Spinal cord (tissue), 10 donors: ENCODE measurements around the gene MMP27. TPM values are rescaled to one million over a fixed set of nuclear protein-coding genes. Genes with fewer than 3 reads are reported as not detected.

ENCODE experiments used
- DNase-seq, 6 donors: peaks; one replicate each; pipeline versions ENCODE4 v3.0.0 to v3.0.0-alpha.2; 2013 to 2015; ENCODE audit warnings: low spot score in 6 of 6, low read depth in 4 of 6
- H3K27ac ChIP-seq: one replicate; pipeline ENCODE4 v1.5.1; 2013; ENCODE audit warnings: low read depth, low read length, control low read depth
- H3K27me3 ChIP-seq: one replicate; pipeline ENCODE4 v1.6.1; 2013; ENCODE audit warnings: low read length; ENCODE audit not compliant: control insufficient read depth, insufficient read depth
- H3K36me3 ChIP-seq: one replicate; pipeline ENCODE4 v1.6.1; 2013; ENCODE audit warnings: low read length; ENCODE audit not compliant: control insufficient read depth, insufficient read depth
- H3K4me1 ChIP-seq: one replicate; pipeline ENCODE4 v1.6.1; 2013; ENCODE audit warnings: low read length; ENCODE audit not compliant: control insufficient read depth, insufficient read depth
- H3K4me3 ChIP-seq: one replicate; pipeline ENCODE4 v1.5.1; 2013; ENCODE audit warnings: low read depth, low read length, control low read depth
- H3K9me3 ChIP-seq: one replicate; pipeline ENCODE4 v1.6.1; 2013; ENCODE audit warnings: low read length; ENCODE audit not compliant: control insufficient read depth, insufficient read depth
- WGBS: methylation state at CpG from one replicate; pipeline ENCODE4 v1.1.5; 2013; ENCODE audit warnings: missing lambda C conversion rate; ENCODE audit not compliant: insufficient coverage; 5-methylcytosine and 5-hydroxymethylcytosine counted together
- polyA plus RNA-seq, 2 donors: library from polyadenylated mRNA; unstranded; fragments of 120-200 nt; gene quantifications; one replicate each; pipeline ENCODE4 v1.2.1, GENCODE V29; 2013; ENCODE audit not compliant: insufficient read length in 2 of 2
- total RNA-seq, 2 donors: library from RNA; depleted of rRNA in 1 of 2; stranded (reverse); fragments of 120-200 nt in 1 of 2; fragments of >200 nt in 1 of 2; gene quantifications; one replicate each; pipeline versions ENCODE4 v1.2.3 to v1.2.4, GENCODE V29; 2013 to 2014
- donor health status: healthy.

Gene MMP27
- total and polyA plus RNA-seq, 4 donors = not detected

DNA sequence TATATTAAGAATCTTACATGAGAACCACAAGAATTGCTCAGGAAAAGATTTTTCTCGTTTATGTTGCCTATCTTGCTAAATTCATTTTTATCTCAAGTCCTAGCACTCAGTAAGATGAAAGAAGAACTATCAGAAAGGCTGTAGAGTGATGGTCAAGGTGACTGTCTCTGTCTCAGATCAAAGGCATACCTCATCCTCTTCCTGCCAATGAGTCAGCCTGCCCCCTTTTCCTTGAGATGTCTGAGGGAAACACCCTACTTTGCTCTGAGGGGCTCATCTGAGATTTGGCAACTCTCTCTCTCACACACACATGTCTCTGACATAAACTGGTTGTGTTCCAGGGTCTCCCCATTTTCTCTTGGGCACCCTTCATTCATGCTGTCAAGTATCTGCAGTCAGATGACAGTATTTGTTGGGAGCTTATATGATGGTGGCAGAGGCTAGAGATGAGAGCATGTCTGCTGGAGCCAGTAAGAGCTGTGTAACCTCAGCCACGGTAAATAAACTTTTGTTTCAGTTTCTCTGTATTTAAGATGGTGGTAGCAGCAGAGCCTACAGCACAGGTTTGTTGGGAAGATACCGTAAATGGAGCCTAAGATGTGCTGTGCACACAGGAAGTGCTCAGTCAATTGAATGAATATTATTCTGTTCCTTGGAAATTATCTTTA is 1.6 kb downstream of the MMP27 start:
- H3K4me3 ChIP-seq = no peak overlapping the region
- no peak for DNase-seq
- H3K4me1 ChIP-seq = no peaks in the 10 kb centered on the region
- 79% methylated on average over 2 of the region's 3 CpGs for WGBS
- H3K36me3 ChIP-seq = no peaks in the 10 kb centered on the region
- no peaks in the 10 kb centered on the region for H3K9me3 ChIP-seq
- no peak overlapping the region for H3K27ac ChIP-seq
- no peaks in the 10 kb centered on the region for H3K27me3 ChIP-seq

DNA sequence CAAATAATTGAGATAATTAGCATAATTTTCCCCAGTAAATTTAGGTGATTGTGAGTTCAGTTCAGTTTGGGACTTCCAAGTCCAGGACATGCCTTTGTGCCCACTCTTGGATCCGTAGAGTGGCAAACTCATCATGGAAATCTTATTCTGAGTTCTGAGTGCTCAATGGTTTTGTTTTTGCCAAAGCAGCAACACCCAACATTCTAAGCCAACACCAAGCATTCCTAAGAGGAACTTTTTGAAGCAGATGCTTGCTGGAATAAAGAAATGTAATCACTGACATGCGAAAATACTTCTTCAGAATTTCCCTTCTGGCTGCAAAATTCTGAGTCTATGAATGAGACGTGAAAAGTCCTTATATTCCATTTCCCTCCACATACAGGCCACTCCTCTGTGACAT is 10.4 kb downstream of the MMP27 start:
- peak in 1 of 6 donors; percentile 4 for DNase-seq
- Histone ChIP-seq H3K27ac (no peak overlapping the region), H3K36me3 (no peaks in the 10 kb centered on the region), H3K4me1 (no peaks in the 10 kb centered on the region), H3K9me3 (no peaks in the 10 kb centered on the region), H3K4me3 (no peak overlapping the region), H3K27me3 (no peaks in the 10 kb centered on the region)
- WGBS = 100% methylated on average over 1 of the region's 3 CpGs

DNA sequence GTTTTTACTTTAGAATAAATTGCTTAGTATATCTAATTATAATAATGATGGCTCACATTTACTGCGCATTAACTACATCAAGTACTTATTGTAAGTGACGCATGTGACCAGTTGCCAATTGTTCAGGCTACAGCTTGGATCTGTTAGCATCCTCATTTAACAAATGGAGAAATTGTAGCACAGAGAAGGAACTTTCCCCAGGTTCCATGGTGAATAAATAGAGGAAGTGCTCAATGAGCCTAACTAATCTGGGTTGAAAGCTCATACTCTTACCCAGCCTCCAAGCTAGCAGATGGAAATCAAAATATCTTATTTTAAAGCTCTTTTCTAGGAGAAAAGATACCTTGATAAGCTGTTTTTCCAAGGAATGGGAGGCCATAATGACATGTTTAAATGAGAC is 19.8 kb downstream of the MMP27 start:
- no peaks in the 10 kb centered on the region for H3K36me3 ChIP-seq
- no CpG with 5 or more reads among the region's 2 CpGs for WGBS
- no peak for DNase-seq

DNA sequence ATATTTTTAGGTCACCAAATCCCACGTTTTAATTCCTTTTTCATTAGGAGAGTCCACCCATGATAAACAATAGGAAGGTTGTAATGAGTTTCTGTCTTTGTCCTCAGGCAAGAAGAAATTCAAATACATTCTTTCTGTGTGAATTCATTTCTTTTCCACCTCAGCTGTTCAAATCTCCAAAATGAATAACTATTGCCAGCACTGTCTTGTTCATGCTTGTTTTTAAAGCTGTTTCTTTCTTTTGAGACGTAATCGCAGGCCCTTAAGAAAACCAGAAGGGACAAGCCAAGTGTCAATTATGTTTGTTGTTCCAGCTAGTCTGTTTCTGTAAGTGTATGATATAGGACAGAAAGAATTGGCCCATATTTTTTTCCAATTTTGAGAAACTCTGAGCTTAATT is 20.2 kb downstream of the MMP27 start:
- DNase-seq = peak in 1 of 6 donors; percentile 27
- H3K36me3 ChIP-seq = no peaks in the 10 kb centered on the region
- H3K4me3 ChIP-seq = no peak overlapping the region
- no peaks in the 10 kb centered on the region for H3K4me1 ChIP-seq
- H3K27me3 ChIP-seq = no peaks in the 10 kb centered on the region
- no peaks in the 10 kb centered on the region for H3K9me3 ChIP-seq
- WGBS = no CpG with 5 or more reads among the region's 3 CpGs
- no peak overlapping the region for H3K27ac ChIP-seq

More for the DNA sequence above, 19.8 kb downstream of the MMP27 start:
- H3K9me3 ChIP-seq = no peaks in the 10 kb centered on the region
- no peak overlapping the region for H3K27ac ChIP-seq
- H3K4me3 ChIP-seq = no peak overlapping the region
- no peaks in the 10 kb centered on the region for H3K27me3 ChIP-seq
- H3K4me1 ChIP-seq = no peaks in the 10 kb centered on the region

DNA sequence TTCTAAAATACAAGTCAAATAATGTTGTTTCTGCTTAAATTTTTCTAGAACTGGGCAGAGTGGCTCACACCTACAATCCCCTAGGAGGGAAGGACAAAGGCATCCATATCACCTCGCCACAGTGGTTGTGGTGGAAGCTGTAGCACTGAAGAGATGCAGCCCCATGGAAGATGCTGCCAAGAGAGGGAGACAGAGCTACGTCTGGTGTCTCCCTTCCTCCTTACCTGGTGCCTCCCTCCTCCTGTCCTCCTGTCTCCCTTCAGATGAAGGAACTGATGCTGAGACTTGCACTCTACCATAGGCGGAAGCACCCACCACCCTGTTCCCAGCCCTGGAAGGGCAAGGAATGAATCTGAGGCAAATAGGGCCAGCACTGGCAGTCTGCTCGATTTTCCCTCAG is 22.3 kb downstream of the MMP27 start:
- no peaks in the 10 kb centered on the region for H3K27me3 ChIP-seq
- H3K4me1 ChIP-seq = no peaks in the 10 kb centered on the region
- 100% methylated on average over 1 of the region's 4 CpGs for WGBS
- DNase-seq = no peak
- no peaks in the 10 kb centered on the region for H3K9me3 ChIP-seq
- no peak overlapping the region for H3K27ac ChIP-seq
- no peaks in the 10 kb centered on the region for H3K36me3 ChIP-seq
- H3K4me3 ChIP-seq = no peak overlapping the region

DNA sequence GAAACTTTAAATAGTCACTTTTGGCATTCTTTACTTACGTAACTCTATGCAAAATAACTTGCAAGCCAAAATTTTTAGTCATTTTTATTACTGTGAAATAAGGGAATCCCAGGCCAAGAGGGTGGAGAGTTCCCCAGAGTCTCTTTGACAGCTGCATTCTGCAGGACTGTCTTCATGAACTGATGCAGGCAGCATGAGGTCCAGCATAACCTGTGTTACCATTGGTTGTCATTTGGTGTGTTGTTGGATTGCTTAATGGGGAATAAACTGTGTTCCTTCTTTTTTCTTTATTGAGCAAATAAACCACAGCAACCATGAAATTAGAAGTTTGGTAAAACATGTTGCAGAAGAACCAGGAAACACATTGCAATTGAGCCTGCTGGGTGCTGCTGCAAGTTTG is 24.6 kb downstream of the MMP27 start:
- H3K4me3 ChIP-seq = no peak overlapping the region
- DNase-seq = no peak
- no CpG with 5 or more reads among the region's 1 CpG for WGBS
- H3K36me3 ChIP-seq = no peaks in the 10 kb centered on the region
- H3K27ac ChIP-seq = no peak overlapping the region
- no peaks in the 10 kb centered on the region for H3K9me3 ChIP-seq
- no peaks in the 10 kb centered on the region for H3K27me3 ChIP-seq
- H3K4me1 ChIP-seq = no peaks in the 10 kb centered on the region

DNA sequence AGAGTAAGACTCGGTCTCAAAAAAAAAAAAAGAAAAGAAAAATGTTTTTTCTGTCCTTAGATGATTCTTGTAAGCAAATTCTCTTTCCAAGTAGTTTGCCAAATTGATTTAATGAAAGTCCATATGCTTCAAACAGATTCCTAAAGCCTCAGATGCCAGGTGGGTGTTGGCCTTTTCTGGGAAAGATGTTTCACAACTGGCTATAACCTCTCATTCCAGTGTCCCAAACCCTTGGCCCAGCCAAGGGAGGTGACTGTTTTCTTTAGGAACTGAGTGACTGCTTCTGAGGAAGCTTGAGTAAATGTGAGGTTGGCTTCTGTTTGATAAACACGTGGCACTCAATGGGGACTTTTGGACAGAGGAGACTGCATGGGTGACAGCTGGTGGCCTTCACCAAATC is 27.5 kb downstream of the MMP27 start:
- 100% methylated on average over 1 of the region's 2 CpGs for WGBS
- no peak for DNase-seq
- H3K9me3 ChIP-seq = no peaks in the 10 kb centered on the region
- no peak overlapping the region for H3K4me3 ChIP-seq
- no peaks in the 10 kb centered on the region for H3K4me1 ChIP-seq
- no peaks in the 10 kb centered on the region for H3K36me3 ChIP-seq
- H3K27me3 ChIP-seq = no peaks in the 10 kb centered on the region
- H3K27ac ChIP-seq = no peak overlapping the region

DNA sequence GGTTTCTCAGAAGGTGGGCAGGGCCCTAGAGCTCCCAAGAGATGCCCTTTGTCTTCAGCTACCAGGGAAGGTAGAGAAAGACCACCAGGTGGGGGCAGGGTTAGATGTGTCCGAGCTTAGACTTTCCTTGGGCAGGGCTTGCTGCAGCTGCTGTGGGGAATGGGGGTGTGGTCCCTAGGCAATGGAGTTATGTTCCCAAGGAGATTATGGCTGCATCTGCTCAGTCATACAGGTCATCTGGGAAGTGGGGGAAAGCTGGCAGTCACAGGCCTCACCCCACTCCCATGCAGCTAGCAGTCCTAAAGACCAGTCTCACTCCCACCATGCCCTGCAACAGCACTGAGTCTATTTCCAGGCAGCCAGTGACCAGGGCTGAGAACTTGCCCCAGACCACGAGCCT is 29.5 kb downstream of the MMP27 start:
- Histone ChIP-seq H3K9me3 (no peaks in the 10 kb centered on the region), H3K4me1 (no peaks in the 10 kb centered on the region), H3K4me3 (no peak overlapping the region), H3K36me3 (no peaks in the 10 kb centered on the region), H3K27ac (no peak overlapping the region), H3K27me3 (no peaks in the 10 kb centered on the region)
- no peak for DNase-seq
- WGBS = 92% methylated on average over 1 of the region's 2 CpGs

DNA sequence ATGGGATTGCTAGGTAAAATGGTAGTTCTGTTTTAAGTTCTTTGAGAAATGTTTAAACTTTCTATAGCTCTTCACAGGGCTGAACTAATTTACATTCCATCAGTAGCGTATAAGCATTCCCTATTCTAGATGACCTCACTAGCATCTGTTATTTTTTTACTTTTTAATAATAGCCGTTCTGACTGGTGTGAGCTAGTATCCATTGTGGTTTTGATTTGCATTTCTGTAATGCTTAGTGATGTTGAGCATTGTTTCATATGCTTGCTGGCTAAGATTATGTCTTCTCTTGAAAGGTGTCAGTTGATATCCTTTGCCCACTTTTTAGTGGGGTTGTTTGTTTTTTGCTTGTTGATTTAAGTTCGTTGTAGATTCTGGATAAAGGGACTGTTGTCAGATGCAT is 35.9 kb downstream of the MMP27 start:
- H3K27me3 ChIP-seq = no peaks in the 10 kb centered on the region
- WGBS = 88% methylated on average over 1 of the region's 3 CpGs

DNA sequence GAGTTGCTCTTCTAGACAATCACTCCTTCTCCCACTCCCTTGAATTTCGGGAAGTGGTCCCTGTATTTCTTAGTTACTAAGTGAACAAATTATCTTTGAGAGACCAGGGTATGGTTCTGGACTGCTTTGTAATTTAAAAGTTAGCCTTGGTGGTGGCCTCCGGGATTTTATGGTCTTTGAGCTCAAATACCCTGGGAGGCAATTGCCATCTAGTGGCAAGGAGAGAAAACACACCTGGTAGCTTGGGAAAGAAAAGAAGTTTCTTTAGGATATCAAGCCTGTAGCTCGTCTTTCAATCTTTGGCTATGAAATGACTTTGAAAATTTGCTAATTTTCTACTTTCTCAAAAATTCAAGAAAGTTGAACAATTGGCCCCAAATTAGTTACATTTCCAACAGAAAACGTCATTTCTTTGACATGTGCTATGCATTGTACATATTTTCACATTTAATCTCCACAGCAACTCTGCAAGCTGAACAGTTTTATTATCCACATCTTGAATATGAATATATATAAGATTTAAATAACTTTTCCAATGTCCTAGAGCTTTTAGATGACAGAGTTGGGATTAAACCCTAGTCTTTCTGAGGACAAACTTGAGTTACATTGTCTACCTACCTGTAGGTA is 39.1 kb downstream of the MMP27 start:
- DNase-seq = peak in 2 of 6 donors; percentile 20 to 45
- no peak overlapping the region for H3K4me3 ChIP-seq

More for the DNA sequence above, 35.9 kb downstream of the MMP27 start:
- no peaks in the 10 kb centered on the region for H3K9me3 ChIP-seq
- no peaks in the 10 kb centered on the region for H3K4me1 ChIP-seq
- no peak overlapping the region for H3K4me3 ChIP-seq
- H3K36me3 ChIP-seq = no peaks in the 10 kb centered on the region
- DNase-seq = no peak
- H3K27ac ChIP-seq = no peak overlapping the region

More for the DNA sequence above, 39.1 kb downstream of the MMP27 start:
- WGBS = 0% methylated on average over 1 of the region's 4 CpGs
- no peaks in the 10 kb centered on the region for H3K9me3 ChIP-seq
- H3K36me3 ChIP-seq = no peaks in the 10 kb centered on the region
- H3K27me3 ChIP-seq = no peaks in the 10 kb centered on the region
- no peaks in the 10 kb centered on the region for H3K4me1 ChIP-seq
- no peak overlapping the region for H3K27ac ChIP-seq
